PC-9 (cell line): ENCODE measurements around the gene TMIGD2. TPM values are rescaled to one million over a fixed set of nuclear protein-coding genes. Genes with fewer than 3 reads are reported as not detected.

Source experiments
- BruUV-seq: library from RNA; stranded (reverse); fragments of 400-500 nt; replicated peaks from 2 replicates; lab custom pipeline; 2021; lab: Mats Ljungman, UMichigan
- CTCF ChIA-PET: fragments of 300-600 bp; sonication (Branson Sonifier 250); formaldehyde crosslinking; loops from one replicate; lab custom pipeline; 2022; ENCODE audit warnings: antibody characterized with exemption; lab: Charles Lee
- POLR2A ChIA-PET: fragments of 300-600 bp; sonication (Branson Sonifier 250); formaldehyde crosslinking; loops from one replicate; lab custom pipeline; 2022; ENCODE audit warnings: antibody characterized with exemption; ENCODE audit not compliant: unreplicated experiment; lab: Charles Lee
- DNase-seq, 2 experiments: peaks; one replicate each; pipeline versions ENCODE4 v3.0.0 to v3.0.0-alpha.2; 2015 to 2022; ENCODE audit warnings: mixed read lengths in 1 of 2
- H2AFZ ChIP-seq: fragments of 200-600 bp; sonication (generic); 2 replicates; pipeline ENCODE4 v1.8.1; 2017; ENCODE audit warnings: antibody characterized with exemption
- H3F3A ChIP-seq: fragments of 200-600 bp; sonication (generic); 2 replicates; pipeline ENCODE4 v1.8.1; 2017; ENCODE audit warnings: antibody characterized with exemption, mild to moderate bottlenecking, low read depth; ENCODE audit not compliant: insufficient read depth
- H3K27ac ChIP-seq: fragments of 200-600 bp; sonication (generic); 2 replicates; pipeline ENCODE4 v1.6.1; 2016; ENCODE audit warnings: mixed run types
- H3K27me3 ChIP-seq: fragments of 200-600 bp; sonication (generic); 2 replicates; pipeline ENCODE4 v1.6.1; 2016; ENCODE audit warnings: low read depth, mixed run types; ENCODE audit not compliant: insufficient read depth
- H3K36me3 ChIP-seq: fragments of 200-600 bp; sonication (generic); 2 replicates; pipeline ENCODE4 v1.6.1; 2016; ENCODE audit warnings: low read depth, mixed run types
- H3K4me1 ChIP-seq: fragments of 200-600 bp; sonication (generic); replicated peaks from 2 replicates; pipeline ENCODE4 v1.6.1; 2016; ENCODE audit warnings: mixed run types; ENCODE audit not compliant: insufficient read depth
- H3K4me2 ChIP-seq: fragments of 200-600 bp; sonication (generic); 2 replicates; pipeline ENCODE4 v1.6.1; 2017; ENCODE audit warnings: mixed run types
- H3K4me3 ChIP-seq: fragments of 200-600 bp; sonication (generic); 2 replicates; pipeline ENCODE4 v1.6.1; 2016; ENCODE audit warnings: mixed run types
- H3K79me2 ChIP-seq: fragments of 200-600 bp; sonication (generic); 2 replicates; pipeline ENCODE4 v1.6.1; 2017; ENCODE audit warnings: low read depth, mixed run types
- H3K9me2 ChIP-seq: fragments of 200-600 bp; sonication (generic); 2 replicates; pipeline ENCODE4 v1.8.1; 2017; ENCODE audit warnings: mild to moderate bottlenecking; ENCODE audit not compliant: insufficient read depth
- H3K9me3 ChIP-seq: fragments of 200-600 bp; sonication (generic); 2 replicates; pipeline ENCODE4 v1.8.1; 2016; ENCODE audit warnings: low read depth; ENCODE audit not compliant: insufficient read depth
- H4K20me1 ChIP-seq: fragments of 200-600 bp; sonication (generic); 2 replicates; pipeline ENCODE4 v1.8.1; 2017; ENCODE audit not compliant: insufficient read depth
- EZH2 ChIP-seq: fragments of 200-600 bp; sonication (generic); IDR thresholded peaks from 2 replicates; pipeline ENCODE4 v1.8.0; 2017; ENCODE audit warnings: antibody characterized with exemption, low read depth
- intact Hi-C: fragments of 100-400 bp; cut with micrococcal nuclease; formaldehyde crosslinking; loops from one replicate; pipeline ENCODE4 v1.10.0; 2022; ENCODE audit not compliant: unreplicated experiment
- total RNA-seq: library from RNA; stranded (reverse); gene quantifications from 2 replicates; pipeline ENCODE4 v1.2.3, GENCODE V29; 2021
- TF ChIP-seq, protein P1 (sequence below): fragments of 200-600 bp; sonication (generic); conservative IDR thresholded peaks from 2 replicates; pipeline ENCODE4 v1.6.1; 2017; ENCODE audit warnings: mixed run types, antibody characterized with exemption, mild to moderate bottlenecking, moderate library complexity

TMIGD2 gene
- total RNA-seq, 1 experiment from 2014 or later, result not detected

DNA sequence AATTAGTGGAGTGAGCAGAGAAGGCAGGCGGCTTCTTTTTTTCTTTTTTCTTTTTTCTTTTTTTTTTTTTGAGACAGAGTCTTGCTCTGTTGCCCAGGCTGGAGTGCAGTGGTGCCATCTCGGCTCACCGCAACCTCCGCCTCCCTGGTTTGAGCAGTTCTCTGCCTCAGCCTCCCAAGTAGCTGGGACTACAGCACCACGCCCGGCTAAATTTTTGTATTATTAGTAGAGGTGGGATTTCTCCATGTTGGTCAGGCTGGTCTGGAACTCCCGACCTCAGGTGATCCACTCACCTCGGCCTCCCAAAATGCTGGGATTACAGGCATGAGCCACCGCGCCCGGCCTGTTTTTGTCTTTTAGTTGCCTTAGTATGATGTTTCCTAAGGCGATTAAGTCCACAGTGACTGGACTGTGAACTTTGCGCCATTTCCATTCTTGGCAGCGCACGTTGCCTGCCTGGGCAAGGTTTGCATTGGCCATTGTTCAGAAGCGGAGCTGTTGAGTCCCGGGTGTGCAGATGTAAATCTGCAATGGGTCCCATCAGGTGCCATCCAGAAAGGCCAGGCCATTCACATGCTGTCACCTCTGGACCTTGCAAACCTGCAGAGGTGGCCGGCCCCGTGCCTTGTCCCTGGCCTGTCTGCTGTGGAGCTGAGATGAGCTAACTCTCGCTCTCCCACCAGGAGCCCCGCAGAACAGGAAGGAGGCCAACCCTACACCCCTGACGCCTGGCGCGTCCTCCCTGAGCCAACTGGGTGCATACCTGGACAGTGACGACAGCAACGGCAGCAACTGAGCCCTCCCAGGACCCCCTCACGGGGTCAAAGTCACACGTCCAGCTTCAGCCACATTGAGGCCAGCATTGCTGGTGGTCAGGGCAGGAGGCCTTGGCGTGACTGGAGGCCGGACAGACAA lies 34.0 kb downstream of the TMIGD2 start:
- ChIA-PET POLR2A (interaction anchor here (0.7 kb wide), 1 partner anchor 267 kb away, joined by 14 read pairs; the partner anchor contains the start of gene PLIN5), CTCF (interaction anchor here (0.6 to 1.9 kb wide), 6 partner anchors 74 to 1319 kb away, joined by 3 to 9 read pairs (median 4); no protein-coding TSS in a partner anchor)
- Histone ChIP-seq H3K9me3 (no peaks in the 10 kb centered on the region), H3K79me2 (no peaks in the 10 kb centered on the region), H3K36me3 (no peaks in the 10 kb centered on the region), H3F3A (no peaks in the 10 kb centered on the region), H2AFZ (no peak overlapping the region), H3K9me2 (no peaks in the 10 kb centered on the region), H3K4me2 (no peak overlapping the region), H4K20me1 (no peaks in the 10 kb centered on the region), H3K27ac (no peak overlapping the region), H3K27me3 (no peaks in the 10 kb centered on the region), H3K4me1 (no peaks in the 10 kb centered on the region), H3K4me3 (no peak overlapping the region)
- intact Hi-C loops, result loop anchor here (1.0 kb wide), 1 partner anchor 84 kb away; no protein-coding TSS in a partner anchor
- no TSS peak for BruUV-seq
- TF ChIP-seq EZH2, result no peak
- TF ChIP-seq, protein P1, sequence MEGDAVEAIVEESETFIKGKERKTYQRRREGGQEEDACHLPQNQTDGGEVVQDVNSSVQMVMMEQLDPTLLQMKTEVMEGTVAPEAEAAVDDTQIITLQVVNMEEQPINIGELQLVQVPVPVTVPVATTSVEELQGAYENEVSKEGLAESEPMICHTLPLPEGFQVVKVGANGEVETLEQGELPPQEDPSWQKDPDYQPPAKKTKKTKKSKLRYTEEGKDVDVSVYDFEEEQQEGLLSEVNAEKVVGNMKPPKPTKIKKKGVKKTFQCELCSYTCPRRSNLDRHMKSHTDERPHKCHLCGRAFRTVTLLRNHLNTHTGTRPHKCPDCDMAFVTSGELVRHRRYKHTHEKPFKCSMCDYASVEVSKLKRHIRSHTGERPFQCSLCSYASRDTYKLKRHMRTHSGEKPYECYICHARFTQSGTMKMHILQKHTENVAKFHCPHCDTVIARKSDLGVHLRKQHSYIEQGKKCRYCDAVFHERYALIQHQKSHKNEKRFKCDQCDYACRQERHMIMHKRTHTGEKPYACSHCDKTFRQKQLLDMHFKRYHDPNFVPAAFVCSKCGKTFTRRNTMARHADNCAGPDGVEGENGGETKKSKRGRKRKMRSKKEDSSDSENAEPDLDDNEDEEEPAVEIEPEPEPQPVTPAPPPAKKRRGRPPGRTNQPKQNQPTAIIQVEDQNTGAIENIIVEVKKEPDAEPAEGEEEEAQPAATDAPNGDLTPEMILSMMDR, result no peak
- no peak for DNase-seq

DNA sequence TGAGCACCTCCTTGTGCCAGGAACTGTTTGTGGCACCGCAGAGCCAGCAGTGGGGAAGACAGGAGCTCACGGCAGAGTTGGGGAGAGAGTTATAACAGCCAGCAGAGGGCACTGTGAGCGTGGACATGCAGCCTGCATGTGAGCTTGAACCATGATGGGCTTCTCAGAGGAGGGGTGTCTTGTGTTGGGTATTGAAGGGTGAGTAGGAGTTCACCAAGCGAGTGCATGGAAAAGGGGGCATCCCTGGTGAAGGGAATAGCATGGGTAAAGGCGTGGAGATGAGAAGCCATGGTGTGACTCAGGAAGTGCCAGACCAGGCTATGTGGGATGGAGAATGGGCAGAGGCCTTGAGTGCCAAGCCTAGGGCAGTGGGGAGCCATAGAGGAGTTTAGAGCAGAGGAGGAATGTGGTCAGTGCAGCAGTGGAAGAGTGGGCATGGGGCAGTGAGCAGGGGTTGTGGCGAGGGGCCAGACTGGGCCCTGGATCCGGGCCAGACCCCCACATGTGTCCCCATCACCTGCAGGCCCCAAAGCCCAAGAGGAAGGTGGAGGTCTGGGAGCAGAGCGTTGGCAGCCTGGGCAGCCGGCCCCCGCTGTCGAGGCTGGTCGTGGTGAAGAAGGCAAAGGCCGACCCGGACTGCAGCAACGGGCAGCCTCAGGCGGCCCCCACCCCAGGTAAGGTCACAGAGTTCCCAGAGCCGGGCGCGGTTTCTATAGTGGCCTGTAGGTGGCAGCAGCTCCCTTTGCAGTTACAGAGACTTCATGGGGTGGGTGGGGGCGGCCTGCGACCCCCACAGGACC lies 34.9 kb downstream of the TMIGD2 start:
- Histone ChIP-seq H3K9me2 (no peaks in the 10 kb centered on the region), H3K4me2 (no peak overlapping the region), H2AFZ (no peak overlapping the region), H3K36me3 (no peaks in the 10 kb centered on the region), H3K9me3 (no peaks in the 10 kb centered on the region), H3K79me2 (no peaks in the 10 kb centered on the region), H3K4me1 (no peaks in the 10 kb centered on the region), H4K20me1 (no peaks in the 10 kb centered on the region), H3K27me3 (no peaks in the 10 kb centered on the region), H3K27ac (no peak overlapping the region), H3F3A (no peaks in the 10 kb centered on the region), H3K4me3 (no peak overlapping the region)
- ChIA-PET POLR2A (interaction anchor here (0.7 kb wide), 1 partner anchor 268 kb away, joined by 14 read pairs; the partner anchor contains the start of gene PLIN5), CTCF (interaction anchor here (0.6 to 1.9 kb wide), 5 partner anchors 77 to 1320 kb away, joined by 3 to 9 read pairs (median 5); no protein-coding TSS in a partner anchor)
- TF ChIP-seq, protein P1, result peak; percentile 68
- TF ChIP-seq EZH2, result no peak
- intact Hi-C loops, result loop anchor here (1.0 kb wide), 1 partner anchor 85 kb away; no protein-coding TSS in a partner anchor
- peak; percentile 27 to 42 for DNase-seq
- no TSS peak for BruUV-seq
